SH-SY5Y (cell line): ENCODE measurements around the gene CD151.

Source experiments
- GATA2 ChIP-seq: IDR thresholded peaks from 2 replicates; pipeline ENCODE4 v1.6.1; 2011; ENCODE audit warnings: mild to moderate bottlenecking, low read depth, low read length
- GATA3 ChIP-seq: IDR thresholded peaks from 2 replicates; pipeline ENCODE4 v1.6.1; 2011; ENCODE audit warnings: low read depth, mild to moderate bottlenecking, low read length, moderate library complexity

DNA sequence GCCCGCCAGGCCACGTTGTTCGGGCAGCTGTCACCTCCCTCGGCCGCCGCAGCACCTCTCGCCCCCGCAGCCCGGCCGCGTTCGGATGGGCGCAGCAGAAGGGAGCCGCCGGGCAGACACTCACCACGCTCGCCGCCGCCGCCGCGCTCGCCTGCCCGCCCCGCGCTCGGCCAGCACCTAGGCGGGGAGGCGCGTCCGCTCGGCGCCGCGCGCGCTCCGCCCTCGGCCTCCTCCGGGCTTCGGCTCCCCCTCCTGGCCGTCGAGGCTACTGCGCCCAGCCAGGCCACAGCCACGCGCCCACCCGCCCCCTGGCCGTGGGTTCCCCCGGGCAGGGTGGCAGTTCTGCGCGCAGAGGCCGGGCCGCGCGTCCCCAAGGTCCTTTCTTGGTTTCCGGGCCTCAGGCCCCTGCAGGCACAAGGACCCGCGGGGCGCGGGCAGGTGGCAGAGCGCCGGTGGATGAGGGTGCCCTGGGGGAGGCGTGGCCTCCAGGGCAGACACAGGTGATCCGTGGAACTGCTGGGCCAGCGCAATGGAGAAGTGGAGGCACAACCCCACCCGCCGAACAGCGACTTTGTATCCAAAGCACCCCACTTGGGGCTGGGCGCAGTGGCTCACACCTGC is 34.5 kb upstream of the CD151 start, which contains the start of gene SLC25A22:
- TF ChIP-seq GATA3, result no peak
- no peak for TF ChIP-seq GATA2
